Measurements from ENCODE around the gene MSI2. TPM values are rescaled to one million over a fixed set of nuclear protein-coding genes. Genes with fewer than 3 reads are reported as not detected.

Gene MSI2
- total and polyA plus RNA-seq, 2 donors (not counting 3 experiments of a cell fraction or from before 2014, with no cell fraction given): 20.9 to 59.3 TPM

DNA sequence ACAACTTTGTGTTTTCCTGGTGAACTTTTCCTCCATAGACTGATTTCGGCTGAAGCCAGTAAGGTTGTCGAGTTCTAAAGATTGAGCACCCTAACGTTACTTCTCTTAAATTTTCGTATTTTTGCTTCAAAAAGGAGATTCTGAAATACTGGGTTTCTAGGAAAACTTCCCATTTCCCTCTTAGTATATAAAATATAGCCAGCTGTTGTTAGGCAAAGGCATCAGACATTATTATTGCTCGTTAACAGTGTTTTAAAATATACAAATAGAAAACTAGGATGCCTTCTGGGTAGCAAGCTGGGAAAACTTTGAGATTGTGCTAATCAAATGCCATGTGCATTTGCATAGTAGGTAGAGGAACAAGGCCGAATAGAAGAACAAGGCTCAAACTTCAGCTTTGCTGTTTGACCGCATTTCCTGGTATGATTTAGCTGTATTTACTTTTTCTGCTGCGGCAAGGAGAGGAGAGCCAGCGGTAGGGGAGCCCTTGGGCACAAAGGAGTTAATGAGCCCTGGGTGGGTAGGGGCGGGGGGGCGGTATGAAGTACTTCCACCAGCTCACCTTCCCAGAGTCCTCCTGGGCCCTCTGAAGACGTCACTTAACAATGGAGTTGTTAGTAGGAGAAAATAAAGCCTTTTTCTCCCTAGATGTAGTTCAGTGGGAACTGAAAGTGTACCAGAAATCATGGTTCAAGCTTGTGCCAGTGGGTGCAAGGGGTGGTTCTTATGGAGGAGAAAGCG lies 151.9 kb downstream of the MSI2 start:
- no peak overlapping the region for H2AFZ ChIP-seq (ENCODE audit: low read depth, low read length)
- H3K9me1 ChIP-seq (replicated peaks; ENCODE audit: control insufficient read depth, extremely low read depth, insufficient read depth, low read length): no peaks in the 10 kb centered on the region
- POLR2A ChIA-PET: no interaction called here
- no peak overlapping the region for H3K27ac ChIP-seq (ENCODE audit: insufficient read depth, low read depth, low read length)
- DNase-seq (ENCODE audit: low read depth, low spot score) (no peak), FAIRE-seq (no peak)
- no peaks in the 10 kb centered on the region for H3K9me3 ChIP-seq (replicated peaks; ENCODE audit: control insufficient read depth, insufficient read depth, low read length)
- no peaks in the 10 kb centered on the region for H3K4me1 ChIP-seq (ENCODE audit: control insufficient read depth, extremely low read depth, insufficient read depth, low read length)
- CTCF ChIA-PET: interaction anchor here (0.8 to 11.1 kb wide), 4 partner anchors 12 to 264 kb away, joined by 3 to 74 read pairs (median 6); no protein-coding TSS in a partner anchor
- H3K36me3 ChIP-seq (ENCODE audit: control insufficient read depth in 2 of 2, extremely low read depth in 1 of 2, insufficient read depth in 2 of 2, low read length in 2 of 2): no peaks in the 10 kb centered on the region
- H3K4me2 ChIP-seq (ENCODE audit: insufficient read depth, low read length): no peak overlapping the region
- no peaks in the 10 kb centered on the region for H4K20me1 ChIP-seq (replicated peaks; ENCODE audit: control insufficient read depth, extremely low read depth, insufficient read depth, low read length)
- intact Hi-C loops (cut with micrococcal nuclease): no loop called here
- TF ChIP-seq EZH2 (IDR thresholded peaks at IDR 0.05; ENCODE audit: borderline replicate concordance, low read depth, low read length, severe bottlenecking) (no peak), JUN (IDR thresholded peaks at IDR 0.05; ENCODE audit: borderline replicate concordance, insufficient read depth, insufficient read length, low read depth) (no peak), POLR2A (IDR thresholded peaks at IDR 0.05; ENCODE audit: low read depth, low read length) (no peak), GATA2 (IDR thresholded peaks at IDR 0.05; ENCODE audit: insufficient read depth, insufficient read length, low read depth, low read length) (no peak), MYC (IDR thresholded peaks at IDR 0.05; ENCODE audit: low read depth, low read length) (no peak)
- BruUV-seq (replicated peaks): no TSS peak
- H3K79me2 ChIP-seq (ENCODE audit: control insufficient read depth, insufficient read depth, low read length): no peaks in the 10 kb centered on the region
- H3K4me3 ChIP-seq (replicated peaks in 1 of 3; ENCODE audit: insufficient read depth in 1 of 3, low read depth in 1 of 3, low read length in 3 of 3): no peak overlapping the region
- H3K9ac ChIP-seq (replicated peaks; ENCODE audit: extremely low read depth, insufficient read depth, low read length): no peak overlapping the region
- H3K27me3 ChIP-seq (ENCODE audit: control insufficient read depth in 2 of 2, insufficient read depth in 2 of 2, low read length in 2 of 2): no peaks in the 10 kb centered on the region
- dilution Hi-C loops (cut with MboI; ENCODE audit: extremely low pct_ligation_motif_present, low sequenced_read_pairs): no loop called here

DNA sequence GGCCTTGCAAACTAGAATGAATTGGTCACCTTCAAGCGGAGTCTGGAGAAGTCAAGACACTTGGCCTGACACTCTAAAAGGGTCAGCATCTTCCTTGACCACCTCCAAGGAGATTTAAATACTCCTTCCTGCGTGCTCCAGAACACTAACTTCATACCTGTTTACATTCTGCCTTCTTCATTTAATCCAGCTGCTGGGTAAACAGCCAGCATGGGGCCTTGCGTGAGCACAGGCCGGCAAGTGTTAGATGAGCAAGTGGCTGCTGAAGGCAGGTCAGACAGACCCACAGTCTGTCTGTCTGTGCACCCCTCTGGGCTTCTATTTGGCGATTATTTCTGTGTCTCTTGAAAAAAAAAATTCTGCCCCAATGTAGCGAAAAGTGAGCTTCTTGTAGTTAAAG lies 153.8 kb downstream of the MSI2 start:
- DNase-seq (ENCODE audit: low read depth, low spot score): no peak
- no TSS peak for BruUV-seq (replicated peaks)
- Histone ChIP-seq H3K4me3 (replicated peaks in 1 of 3; ENCODE audit: insufficient read depth in 1 of 3, low read depth in 1 of 3, low read length in 3 of 3) (no peak overlapping the region), H3K9ac (replicated peaks; ENCODE audit: extremely low read depth, insufficient read depth, low read length) (no peak overlapping the region), H4K20me1 (replicated peaks; ENCODE audit: control insufficient read depth, extremely low read depth, insufficient read depth, low read length) (peaks cover 1% of the 10 kb centered on the region), H3K27ac (ENCODE audit: insufficient read depth, low read depth, low read length) (no peak overlapping the region), H3K9me3 (replicated peaks; ENCODE audit: control insufficient read depth, insufficient read depth, low read length) (no peaks in the 10 kb centered on the region), H3K36me3 (ENCODE audit: control insufficient read depth in 2 of 2, extremely low read depth in 1 of 2, insufficient read depth in 2 of 2, low read length in 2 of 2) (no peaks in the 10 kb centered on the region), H3K27me3 (ENCODE audit: control insufficient read depth in 2 of 2, insufficient read depth in 2 of 2, low read length in 2 of 2) (no peaks in the 10 kb centered on the region), H3K4me1 (ENCODE audit: control insufficient read depth, extremely low read depth, insufficient read depth, low read length) (no peaks in the 10 kb centered on the region), H3K4me2 (ENCODE audit: insufficient read depth, low read length) (no peak overlapping the region), H3K9me1 (replicated peaks; ENCODE audit: control insufficient read depth, extremely low read depth, insufficient read depth, low read length) (no peaks in the 10 kb centered on the region), H2AFZ (ENCODE audit: low read depth, low read length) (no peak overlapping the region), H3K79me2 (ENCODE audit: control insufficient read depth, insufficient read depth, low read length) (no peaks in the 10 kb centered on the region)
- intact Hi-C loops (cut with micrococcal nuclease): no loop called here
- no peak for TF ChIP-seq POLR2AphosphoS5 (IDR thresholded peaks at IDR 0.05; ENCODE audit: insufficient read depth, low read depth, low read length)
- TF ChIP-seq GATA2 (IDR thresholded peaks at IDR 0.05; ENCODE audit: insufficient read depth, insufficient read length, low read depth, low read length): no peak
- TF ChIP-seq JUN (IDR thresholded peaks at IDR 0.05; ENCODE audit: borderline replicate concordance, insufficient read depth, insufficient read length, low read depth): no peak
- TF ChIP-seq MYC (IDR thresholded peaks at IDR 0.05; ENCODE audit: low read depth, low read length): no peak
- TF ChIP-seq, protein P1, sequence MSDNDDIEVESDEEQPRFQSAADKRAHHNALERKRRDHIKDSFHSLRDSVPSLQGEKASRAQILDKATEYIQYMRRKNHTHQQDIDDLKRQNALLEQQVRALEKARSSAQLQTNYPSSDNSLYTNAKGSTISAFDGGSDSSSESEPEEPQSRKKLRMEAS (IDR thresholded peaks at IDR 0.05; ENCODE audit: insufficient read depth, insufficient read length): no peak
- TF ChIP-seq, protein P2, sequence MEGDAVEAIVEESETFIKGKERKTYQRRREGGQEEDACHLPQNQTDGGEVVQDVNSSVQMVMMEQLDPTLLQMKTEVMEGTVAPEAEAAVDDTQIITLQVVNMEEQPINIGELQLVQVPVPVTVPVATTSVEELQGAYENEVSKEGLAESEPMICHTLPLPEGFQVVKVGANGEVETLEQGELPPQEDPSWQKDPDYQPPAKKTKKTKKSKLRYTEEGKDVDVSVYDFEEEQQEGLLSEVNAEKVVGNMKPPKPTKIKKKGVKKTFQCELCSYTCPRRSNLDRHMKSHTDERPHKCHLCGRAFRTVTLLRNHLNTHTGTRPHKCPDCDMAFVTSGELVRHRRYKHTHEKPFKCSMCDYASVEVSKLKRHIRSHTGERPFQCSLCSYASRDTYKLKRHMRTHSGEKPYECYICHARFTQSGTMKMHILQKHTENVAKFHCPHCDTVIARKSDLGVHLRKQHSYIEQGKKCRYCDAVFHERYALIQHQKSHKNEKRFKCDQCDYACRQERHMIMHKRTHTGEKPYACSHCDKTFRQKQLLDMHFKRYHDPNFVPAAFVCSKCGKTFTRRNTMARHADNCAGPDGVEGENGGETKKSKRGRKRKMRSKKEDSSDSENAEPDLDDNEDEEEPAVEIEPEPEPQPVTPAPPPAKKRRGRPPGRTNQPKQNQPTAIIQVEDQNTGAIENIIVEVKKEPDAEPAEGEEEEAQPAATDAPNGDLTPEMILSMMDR (IDR thresholded peaks at IDR 0.05; ENCODE audit: extremely low read depth in 1 of 2, insufficient read depth in 1 of 2, low read depth in 1 of 2, low read length in 2 of 2): no peak
- TF ChIP-seq EZH2 (IDR thresholded peaks at IDR 0.05; ENCODE audit: borderline replicate concordance, low read depth, low read length, severe bottlenecking): no peak
- no peak for TF ChIP-seq POLR2A (IDR thresholded peaks at IDR 0.05; ENCODE audit: low read depth, low read length)
- FAIRE-seq: no peak
- CTCF ChIA-PET: interaction anchor here (1.2 kb wide), 2 partner anchors 11 to 62 kb away, joined by 3 to 4 read pairs; no protein-coding TSS in a partner anchor
- dilution Hi-C loops (cut with MboI; ENCODE audit: extremely low pct_ligation_motif_present, low sequenced_read_pairs): no loop called here
- POLR2A ChIA-PET: no interaction called here

Measured in endothelial cell of umbilical vein (primary cell).